A549 (cell line): ENCODE results near the gene KCNN4. TPM values are rescaled to one million over a fixed set of nuclear protein-coding genes. Genes with fewer than 3 reads are reported as not detected.

Experiments used
- ATAC-seq, 2 experiments: fragments of 200-7000 bp in 1 of 2; fragments of >200 bp in 1 of 2; cut with Nextera tagmentation in 1 of 2; cut with Tn5 transposase in 1 of 2; 3 replicates each; pipeline versions ENCODE4 v1.8.0 to v1.9.1; 2018 to 2020; ENCODE audit warnings: mild to moderate bottlenecking in 1 of 2, moderate library complexity in 1 of 2
- CTCF ChIA-PET: fragments of 300-600 bp; sonication (Branson Sonifier 250); formaldehyde crosslinking; extraction: SDS; loops from one replicate; lab custom pipeline; 2021; ENCODE audit warnings: antibody characterized with exemption, inconsistent platforms; lab: Yijun Ruan, JAX
- POLR2A ChIA-PET: fragments of 350-600 bp; formaldehyde crosslinking; extraction: SDS; loops from one replicate; lab custom pipeline; 2021; ENCODE audit warnings: antibody characterized with exemption, inconsistent platforms; lab: Yijun Ruan, JAX
- DNase-seq, 2 experiments: peaks; one replicate each; pipeline versions ENCODE4 v3.0.0 to v3.0.0-alpha.2; 2011 to 2016; ENCODE audit warnings: low read depth in 1 of 2, low spot score in 1 of 2
- FAIRE-seq: peaks from 2 replicates; lab custom pipeline; 2011; peaks lifted over from hg19 to GRCh38; lab: Jason Lieb, UNC
- H3K27ac ChIP-seq, 2 experiments: fragments of >200 bp; sonication (Bioruptor Twin); formaldehyde crosslinking; 3 replicates each; pipeline ENCODE4 v1.5.1; 2016 to 2017
- H3K4me1 ChIP-seq: fragments of >200 bp; sonication (Bioruptor Twin); formaldehyde crosslinking; 3 replicates; pipeline ENCODE4 v1.6.1; 2016
- H3K4me2 ChIP-seq: fragments of >200 bp; sonication (Bioruptor Twin); formaldehyde crosslinking; 3 replicates; pipeline ENCODE4 v1.6.1; 2016
- H3K4me3 ChIP-seq: fragments of >200 bp; sonication (Bioruptor Twin); formaldehyde crosslinking; 3 replicates; pipeline ENCODE4 v1.5.1; 2016
- H3K9me3 ChIP-seq: fragments of >200 bp; sonication (Bioruptor Twin); formaldehyde crosslinking; 3 replicates; pipeline ENCODE4 v1.6.1; 2016
- BHLHE40 ChIP-seq: IDR thresholded peaks from 2 replicates; pipeline ENCODE4 v1.6.1; 2012; ENCODE audit warnings: low read depth, low read length, inconsistent platforms
- CBX2 ChIP-seq: fragments of 200-600 bp; sonication (generic); IDR thresholded peaks from 2 replicates; pipeline ENCODE4 v1.6.1; 2016; ENCODE audit warnings: low read depth, mild to moderate bottlenecking, borderline replicate concordance
- CHD2 ChIP-seq: fragments of 150-350 bp; IDR thresholded peaks from 2 replicates; pipeline ENCODE4 v1.6.1; 2014; ENCODE audit warnings: low read length; ENCODE audit not compliant: partially characterized antibody
- EHMT2 ChIP-seq: fragments of 200-600 bp; sonication (generic); IDR thresholded peaks from 2 replicates; pipeline ENCODE4 v1.6.1; 2016; ENCODE audit warnings: antibody characterized with exemption, low read depth, mild to moderate bottlenecking, moderate library complexity
- EP300 ChIP-seq, 2 experiments: fragments of >200 bp; sonication (Bioruptor Twin); formaldehyde crosslinking; IDR thresholded peaks; 2 replicates in 1 of 2; 3 replicates in 1 of 2; pipeline ENCODE4 v1.6.1; 2016 to 2017
- ESRRA ChIP-seq: fragments of 150-350 bp; IDR thresholded peaks from 2 replicates; pipeline ENCODE4 v1.6.1; 2014; ENCODE audit warnings: mild to moderate bottlenecking, low read length, borderline replicate concordance
- HDAC2 ChIP-seq: fragments of 200-600 bp; sonication (generic); IDR thresholded peaks from 2 replicates; pipeline ENCODE4 v1.6.1; 2016
- HOXB5 ChIP-seq: fragments of 250-450 bp; sonication (Bioruptor Pico); IDR thresholded peaks from 2 replicates; pipeline ENCODE4 v1.5.0; 2020; ENCODE audit warnings: mild to moderate bottlenecking, moderate library complexity
- JUN ChIP-seq, 2 experiments: fragments of >200 bp; sonication (Bioruptor Twin); formaldehyde crosslinking; IDR thresholded peaks; 2 replicates in 1 of 2; 3 replicates in 1 of 2; pipeline ENCODE4 v1.6.1; 2016 to 2017
- KDM1A ChIP-seq: fragments of 200-600 bp; sonication (generic); IDR thresholded peaks from 2 replicates; pipeline ENCODE4 v1.6.1; 2016; ENCODE audit warnings: low read depth, mild to moderate bottlenecking
- MAZ ChIP-seq: fragments of 150-350 bp; IDR thresholded peaks from 2 replicates; pipeline ENCODE4 v1.6.1; 2014; ENCODE audit warnings: antibody characterized with exemption, low read depth, low read length, borderline replicate concordance
- MYC ChIP-seq: IDR thresholded peaks from 2 replicates; pipeline ENCODE4 v1.6.1; 2012; ENCODE audit warnings: mild to moderate bottlenecking, inconsistent platforms, low read length, improper control_type of control experiment, borderline replicate concordance
- NFE2L2 ChIP-seq: fragments of 150-350 bp; conservative IDR thresholded peaks from 2 replicates; pipeline ENCODE4 v1.6.1; 2014; ENCODE audit warnings: low read length
- NPAS2 ChIP-seq: fragments of 250-450 bp; sonication (Bioruptor Pico); IDR thresholded peaks from 2 replicates; pipeline ENCODE4 v1.8.0; 2022; ENCODE audit warnings: mild to moderate bottlenecking, moderate library complexity, borderline replicate concordance
- PHF8 ChIP-seq: fragments of 200-600 bp; sonication (generic); IDR thresholded peaks from 2 replicates; pipeline ENCODE4 v1.6.1; 2016; ENCODE audit warnings: low read depth, mild to moderate bottlenecking, antibody characterized with exemption, moderate library complexity, borderline replicate concordance
- POLR2AphosphoS2 ChIP-seq: conservative IDR thresholded peaks from 2 replicates; pipeline ENCODE4 v1.6.1; 2012; ENCODE audit warnings: low read length, improper control_type of control experiment, inconsistent platforms
- SMC3 ChIP-seq: fragments of >200 bp; sonication (Bioruptor Twin); formaldehyde crosslinking; IDR thresholded peaks from 3 replicates; pipeline ENCODE4 v1.6.1; 2018; ENCODE audit warnings: inconsistent platforms
- SREBF2 ChIP-seq: fragments of 450-650 bp; IDR thresholded peaks from 2 replicates; pipeline ENCODE4 v1.6.1; 2014; ENCODE audit warnings: mild to moderate bottlenecking, moderate library complexity
- TP53 ChIP-seq: fragments of 250-450 bp; sonication (Bioruptor Pico); IDR thresholded peaks from 2 replicates; pipeline ENCODE4 v1.5.0; 2021; ENCODE audit warnings: mild to moderate bottlenecking, moderate library complexity
- ZC3H11A ChIP-seq: fragments of 450-650 bp; IDR thresholded peaks from 2 replicates; pipeline ENCODE4 v1.6.1; 2014; ENCODE audit warnings: antibody characterized with exemption, mild to moderate bottlenecking
- ZFP36 ChIP-seq: fragments of 450-650 bp; IDR thresholded peaks from 2 replicates; pipeline ENCODE4 v1.6.1; 2014; ENCODE audit warnings: borderline replicate concordance; ENCODE audit not compliant: partially characterized antibody
- ZNF302 ChIP-seq: fragments of 250-450 bp; sonication (Bioruptor Pico); IDR thresholded peaks from 2 replicates; pipeline ENCODE4 v1.9.0; 2021; ENCODE audit warnings: inconsistent platforms, mild to moderate bottlenecking, moderate library complexity
- WGBS: methylation state at CpG from one replicate; pipeline ENCODE4 v1.1.6; 2017; ENCODE audit errors: missing lambda C conversion rate; 5-methylcytosine and 5-hydroxymethylcytosine counted together
- polyA plus RNA-seq, 4 experiments: library from polyadenylated mRNA; depleted of rRNA in 3 of 4; stranded (reverse); fragments of >200 nt; fragmentation: RNase III in 1 of 4; extraction: RNeasy Plus Mini Kit Qiagen cat#74134 plus additional on column Dnase treatment in 1 of 4; gene quantifications; 2 replicates in 3 of 4; 3 replicates in 1 of 4; pipeline ENCODE4 v1.2.3, GENCODE V29; 2011 to 2017
- TF ChIP-seq, protein P1 (sequence below): fragments of 200-600 bp; sonication (generic); IDR thresholded peaks from 2 replicates; pipeline ENCODE4 v1.6.1; 2016; ENCODE audit warnings: antibody characterized with exemption, mild to moderate bottlenecking, moderate library complexity
- TF ChIP-seq, protein P2 (sequence below): fragments of >200 bp; sonication (Bioruptor Twin); formaldehyde crosslinking; IDR thresholded peaks from 3 replicates; pipeline ENCODE4 v1.6.1; 2016
- TF ChIP-seq, protein P3 (sequence below): fragments of >200 bp; sonication (Bioruptor Twin); formaldehyde crosslinking; IDR thresholded peaks from 3 replicates; pipeline ENCODE4 v1.5.1; 2016

KCNN4 gene
- polyA plus RNA-seq, 2 of the 4 experiments (the other 2 are of a cell fraction), result 15.7 to 21.0 TPM

DNA sequence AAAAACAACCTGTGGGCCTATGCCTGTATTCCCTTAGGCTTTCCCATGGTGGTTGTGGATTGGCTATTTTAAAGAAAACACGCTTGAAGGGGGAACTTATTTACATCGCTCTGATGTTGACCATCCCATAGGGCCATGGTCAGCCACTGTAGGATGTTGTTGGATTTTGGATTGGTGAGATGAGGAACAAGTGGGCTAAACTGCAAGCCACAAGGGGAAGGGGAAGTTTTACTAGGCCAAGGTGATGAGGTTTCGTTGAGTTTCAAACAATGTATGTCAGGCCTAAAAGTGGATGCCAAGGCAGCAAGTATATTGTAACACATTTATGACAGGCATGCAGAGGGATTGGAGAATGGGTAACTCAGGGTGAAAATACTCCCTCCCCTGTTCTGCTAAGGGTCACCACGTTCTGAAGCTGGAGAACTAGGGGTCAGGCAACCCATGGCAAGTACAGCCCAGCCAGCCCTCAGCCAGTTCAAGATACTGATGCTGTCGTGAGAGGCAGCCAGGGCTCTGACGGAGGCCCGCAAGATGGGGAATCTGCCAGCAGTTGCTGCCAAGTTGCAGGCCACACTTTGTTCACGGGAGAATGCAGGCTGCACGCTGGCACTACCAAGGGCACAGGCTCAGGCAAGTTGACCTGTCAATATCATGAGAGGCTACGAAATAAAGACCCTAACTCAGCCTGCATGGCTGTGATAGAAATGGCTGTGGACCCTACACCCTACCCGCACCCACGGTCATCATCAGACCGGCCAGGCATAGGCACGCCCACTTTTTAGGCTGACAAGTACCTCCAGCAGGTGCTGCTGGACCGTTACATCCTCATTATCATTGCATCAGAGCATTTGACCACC is 53.8 kb downstream of the KCNN4 start:
- TF ChIP-seq POLR2AphosphoS2 (0 out of 2 replicates have a peak, but pooled peaks have one; percentile 73), JUN (IDR thresholded peaks at IDR 0.05) (0 out of 5 replicates have a peak, but pooled peaks of 1 of the 2 experiments have one; percentile 1), HDAC2 (no peak), MYC (no peak), EP300 (IDR thresholded peaks at IDR 0.05) (no peak), TP53 (no peak)
- ChIA-PET POLR2A (interaction anchor here (0.7 to 1.3 kb wide), 2 partner anchors 38 to 59 kb away, joined by 3 read pairs; no protein-coding TSS in a partner anchor), CTCF (interaction anchor here (0.8 to 2.2 kb wide), 8 partner anchors 10 to 112 kb away, joined by 3 to 7 read pairs (median 4); partner anchors contain the start of gene PLAUR)
- FAIRE-seq (no peak), DNase-seq (no peak), ATAC-seq (peak in 1 of 2 experiments; percentile 14; a peak in 4 of 6 replicates)
- Histone ChIP-seq H3K4me1 (no peaks in the 10 kb centered on the region), H3K4me2 (no peak overlapping the region), H3K9me3 (no peaks in the 10 kb centered on the region), H3K27ac (no peak overlapping the region), H3K4me3 (no peak overlapping the region)
- 92% methylated on average over 15 of the region's 15 CpGs for WGBS

DNA sequence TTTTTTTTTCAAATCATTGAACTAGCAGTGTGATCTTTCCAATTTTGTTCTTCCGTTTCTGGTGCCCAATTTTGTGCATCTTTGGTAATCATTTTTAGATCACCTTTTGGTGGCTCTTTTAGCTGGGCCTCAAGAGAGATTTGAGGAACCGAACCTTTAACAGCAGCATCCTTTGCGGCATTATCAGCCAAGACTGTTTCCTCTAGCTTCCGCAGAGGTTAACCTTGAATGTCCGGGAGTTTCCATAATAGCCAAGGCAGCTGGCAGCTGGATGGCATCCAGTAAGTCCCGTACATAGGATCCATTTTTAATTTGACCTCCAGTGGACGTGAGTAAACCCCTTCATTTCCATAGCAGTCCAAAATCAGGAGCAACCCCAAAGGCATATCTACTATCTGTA is 55.3 kb downstream of the KCNN4 start:
- TF ChIP-seq, protein P1, sequence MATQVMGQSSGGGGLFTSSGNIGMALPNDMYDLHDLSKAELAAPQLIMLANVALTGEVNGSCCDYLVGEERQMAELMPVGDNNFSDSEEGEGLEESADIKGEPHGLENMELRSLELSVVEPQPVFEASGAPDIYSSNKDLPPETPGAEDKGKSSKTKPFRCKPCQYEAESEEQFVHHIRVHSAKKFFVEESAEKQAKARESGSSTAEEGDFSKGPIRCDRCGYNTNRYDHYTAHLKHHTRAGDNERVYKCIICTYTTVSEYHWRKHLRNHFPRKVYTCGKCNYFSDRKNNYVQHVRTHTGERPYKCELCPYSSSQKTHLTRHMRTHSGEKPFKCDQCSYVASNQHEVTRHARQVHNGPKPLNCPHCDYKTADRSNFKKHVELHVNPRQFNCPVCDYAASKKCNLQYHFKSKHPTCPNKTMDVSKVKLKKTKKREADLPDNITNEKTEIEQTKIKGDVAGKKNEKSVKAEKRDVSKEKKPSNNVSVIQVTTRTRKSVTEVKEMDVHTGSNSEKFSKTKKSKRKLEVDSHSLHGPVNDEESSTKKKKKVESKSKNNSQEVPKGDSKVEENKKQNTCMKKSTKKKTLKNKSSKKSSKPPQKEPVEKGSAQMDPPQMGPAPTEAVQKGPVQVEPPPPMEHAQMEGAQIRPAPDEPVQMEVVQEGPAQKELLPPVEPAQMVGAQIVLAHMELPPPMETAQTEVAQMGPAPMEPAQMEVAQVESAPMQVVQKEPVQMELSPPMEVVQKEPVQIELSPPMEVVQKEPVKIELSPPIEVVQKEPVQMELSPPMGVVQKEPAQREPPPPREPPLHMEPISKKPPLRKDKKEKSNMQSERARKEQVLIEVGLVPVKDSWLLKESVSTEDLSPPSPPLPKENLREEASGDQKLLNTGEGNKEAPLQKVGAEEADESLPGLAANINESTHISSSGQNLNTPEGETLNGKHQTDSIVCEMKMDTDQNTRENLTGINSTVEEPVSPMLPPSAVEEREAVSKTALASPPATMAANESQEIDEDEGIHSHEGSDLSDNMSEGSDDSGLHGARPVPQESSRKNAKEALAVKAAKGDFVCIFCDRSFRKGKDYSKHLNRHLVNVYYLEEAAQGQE, result no peak
- TF ChIP-seq ZFP36, result no peak
- no peak for TF ChIP-seq CBX2
- TF ChIP-seq, protein P2, sequence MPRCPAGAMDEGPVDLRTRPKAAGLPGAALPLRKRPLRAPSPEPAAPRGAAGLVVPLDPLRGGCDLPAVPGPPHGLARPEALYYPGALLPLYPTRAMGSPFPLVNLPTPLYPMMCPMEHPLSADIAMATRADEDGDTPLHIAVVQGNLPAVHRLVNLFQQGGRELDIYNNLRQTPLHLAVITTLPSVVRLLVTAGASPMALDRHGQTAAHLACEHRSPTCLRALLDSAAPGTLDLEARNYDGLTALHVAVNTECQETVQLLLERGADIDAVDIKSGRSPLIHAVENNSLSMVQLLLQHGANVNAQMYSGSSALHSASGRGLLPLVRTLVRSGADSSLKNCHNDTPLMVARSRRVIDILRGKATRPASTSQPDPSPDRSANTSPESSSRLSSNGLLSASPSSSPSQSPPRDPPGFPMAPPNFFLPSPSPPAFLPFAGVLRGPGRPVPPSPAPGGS, result no peak
- Histone ChIP-seq H3K4me1 (no peaks in the 10 kb centered on the region), H3K4me3 (no peak overlapping the region), H3K27ac (no peak overlapping the region), H3K4me2 (no peak overlapping the region), H3K9me3 (no peaks in the 10 kb centered on the region)
- 78% methylated on average over 7 of the region's 7 CpGs for WGBS
- CTCF ChIA-PET, result interaction anchor here (0.7 to 2.2 kb wide), 9 partner anchors 9 to 563 kb away, joined by 3 to 11 read pairs (median 5); partner anchors contain the start of genes IRGC and PLAUR
- FAIRE-seq, result no peak
- no peak for ATAC-seq
- POLR2A ChIA-PET, result interaction anchor here (0.6 to 1.4 kb wide), 6 partner anchors 26 to 1436 kb away, joined by 3 to 8 read pairs (median 4); no protein-coding TSS in a partner anchor
- DNase-seq, result no peak

DNA sequence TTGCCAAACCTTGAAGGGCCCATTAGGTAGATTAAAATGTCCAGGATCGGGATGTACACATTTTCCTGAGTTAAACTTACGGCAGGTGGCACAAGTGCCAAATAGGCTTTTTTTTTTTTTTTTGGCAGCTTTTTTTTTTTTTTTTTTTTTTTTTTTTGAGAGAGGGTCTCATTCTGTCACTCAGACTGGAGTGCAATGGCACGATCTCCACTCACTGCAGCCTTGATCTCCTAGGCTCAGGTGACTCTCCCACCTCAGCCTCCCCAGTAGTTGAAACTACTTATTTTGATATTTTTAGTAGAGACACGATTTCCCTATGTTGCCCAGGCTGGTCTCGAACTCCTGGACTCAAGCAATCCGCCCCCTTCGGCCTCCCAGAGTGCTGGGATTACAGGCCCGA is 55.9 kb downstream of the KCNN4 start:
- no peak for ATAC-seq
- Histone ChIP-seq H3K27ac (no peak overlapping the region), H3K4me2 (no peak overlapping the region), H3K4me1 (no peaks in the 10 kb centered on the region), H3K9me3 (no peaks in the 10 kb centered on the region), H3K4me3 (no peak overlapping the region)
- DNase-seq, result no peak
- FAIRE-seq, result no peak
- TF ChIP-seq BHLHE40 (no peak), ZNF302 (CRISPR knock-in tag) (no peak), HOXB5 (CRISPR knock-in tag) (no peak), MYC (no peak), SMC3 (no peak), NFE2L2 (no peak), ESRRA (no peak), KDM1A (no peak), NPAS2 (CRISPR knock-in tag) (no peak), CHD2 (no peak), HDAC2 (no peak), SREBF2 (no peak), PHF8 (no peak), EHMT2 (no peak), MAZ (no peak), ZC3H11A (no peak)
- TF ChIP-seq, protein P3, sequence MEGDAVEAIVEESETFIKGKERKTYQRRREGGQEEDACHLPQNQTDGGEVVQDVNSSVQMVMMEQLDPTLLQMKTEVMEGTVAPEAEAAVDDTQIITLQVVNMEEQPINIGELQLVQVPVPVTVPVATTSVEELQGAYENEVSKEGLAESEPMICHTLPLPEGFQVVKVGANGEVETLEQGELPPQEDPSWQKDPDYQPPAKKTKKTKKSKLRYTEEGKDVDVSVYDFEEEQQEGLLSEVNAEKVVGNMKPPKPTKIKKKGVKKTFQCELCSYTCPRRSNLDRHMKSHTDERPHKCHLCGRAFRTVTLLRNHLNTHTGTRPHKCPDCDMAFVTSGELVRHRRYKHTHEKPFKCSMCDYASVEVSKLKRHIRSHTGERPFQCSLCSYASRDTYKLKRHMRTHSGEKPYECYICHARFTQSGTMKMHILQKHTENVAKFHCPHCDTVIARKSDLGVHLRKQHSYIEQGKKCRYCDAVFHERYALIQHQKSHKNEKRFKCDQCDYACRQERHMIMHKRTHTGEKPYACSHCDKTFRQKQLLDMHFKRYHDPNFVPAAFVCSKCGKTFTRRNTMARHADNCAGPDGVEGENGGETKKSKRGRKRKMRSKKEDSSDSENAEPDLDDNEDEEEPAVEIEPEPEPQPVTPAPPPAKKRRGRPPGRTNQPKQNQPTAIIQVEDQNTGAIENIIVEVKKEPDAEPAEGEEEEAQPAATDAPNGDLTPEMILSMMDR, result no peak
- ChIA-PET POLR2A (interaction anchor here (0.6 to 1.4 kb wide), 2 partner anchors 56 to 1436 kb away, joined by 3 to 4 read pairs; no protein-coding TSS in a partner anchor), CTCF (interaction anchor here (0.7 to 2.2 kb wide), 9 partner anchors 9 to 563 kb away, joined by 3 to 11 read pairs (median 3); partner anchors contain the start of genes IRGC and PLAUR)
- WGBS, result 83% methylated on average over 8 of the region's 8 CpGs
